MM.1S (cell line): ENCODE data around the gene OR5K1.

ENCODE experiments used
- DNase-seq: peaks from one replicate; pipeline ENCODE4 v3.0.0-alpha.2; 2015
- H2AFZ ChIP-seq: fragments of 300-600 bp; sonication (generic); 2 replicates; pipeline ENCODE4 v1.6.0; 2016; ENCODE audit warnings: antibody characterized with exemption, low read length
- H3F3A ChIP-seq: fragments of 300-600 bp; sonication (generic); 2 replicates; pipeline ENCODE4 v1.6.1; 2016; ENCODE audit warnings: mild to moderate bottlenecking, antibody characterized with exemption, low read length, moderate library complexity, mixed read lengths; ENCODE audit not compliant: insufficient read depth
- H3K27ac ChIP-seq: fragments of 300-600 bp; sonication (generic); 2 replicates; pipeline ENCODE4 v1.5.1; 2016; ENCODE audit warnings: mild to moderate bottlenecking, low read length
- H3K27me3 ChIP-seq: fragments of 300-600 bp; sonication (generic); replicated peaks from 2 replicates; pipeline ENCODE4 v1.6.0; 2016; ENCODE audit warnings: low read length; ENCODE audit not compliant: insufficient read depth
- H3K36me3 ChIP-seq: fragments of 300-600 bp; sonication (generic); replicated peaks from 2 replicates; pipeline ENCODE4 v1.6.1; 2016; ENCODE audit warnings: mild to moderate bottlenecking, low read length, mixed read lengths; ENCODE audit not compliant: insufficient read depth
- H3K4me1 ChIP-seq: fragments of 300-600 bp; sonication (generic); 2 replicates; pipeline ENCODE4 v1.6.1; 2016; ENCODE audit warnings: low read length, mixed read lengths
- H3K4me2 ChIP-seq: fragments of 300-600 bp; sonication (generic); 2 replicates; pipeline ENCODE4 v1.6.0; 2016; ENCODE audit warnings: low read depth, low read length
- H3K4me3 ChIP-seq: fragments of 300-600 bp; sonication (generic); 2 replicates; pipeline ENCODE4 v1.5.1; 2016; ENCODE audit warnings: low read length, mixed read lengths
- H3K79me2 ChIP-seq: fragments of 300-600 bp; sonication (generic); 2 replicates; pipeline ENCODE4 v1.6.1; 2016; ENCODE audit warnings: mixed run types, low read length, mixed read lengths
- H3K9ac ChIP-seq: fragments of 300-600 bp; sonication (generic); 2 replicates; pipeline ENCODE4 v1.6.1; 2016; ENCODE audit warnings: low read length, mixed read lengths
- H3K9me2 ChIP-seq: fragments of 300-600 bp; sonication (generic); replicated peaks from 2 replicates; pipeline ENCODE4 v1.6.1; 2016; ENCODE audit warnings: mild to moderate bottlenecking, low read length, mixed read lengths; ENCODE audit not compliant: insufficient read depth
- H3K9me3 ChIP-seq: fragments of 300-600 bp; sonication (generic); replicated peaks from 2 replicates; pipeline ENCODE4 v1.6.1; 2016; ENCODE audit warnings: mild to moderate bottlenecking, low read length, mixed read lengths; ENCODE audit not compliant: insufficient read depth
- H4K20me1 ChIP-seq: fragments of 300-600 bp; sonication (generic); 2 replicates; pipeline ENCODE4 v1.6.1; 2016; ENCODE audit warnings: mild to moderate bottlenecking, low read length, moderate library complexity, mixed read lengths; ENCODE audit not compliant: insufficient read depth
- EZH2 ChIP-seq: fragments of 300-600 bp; sonication (generic); optimal IDR thresholded peaks from 2 replicates; pipeline ENCODE3; 2017; ENCODE audit warnings: low read depth, mild to moderate bottlenecking, antibody characterized with exemption, low read length, mixed read lengths
- EZH2phosphoT487 ChIP-seq: fragments of 300-600 bp; sonication (generic); IDR thresholded peaks from 2 replicates; pipeline ENCODE4 v1.6.1; 2018; ENCODE audit warnings: antibody characterized with exemption, low read length
- TF ChIP-seq, protein P1 (sequence below): fragments of 300-600 bp; sonication (generic); IDR thresholded peaks from 2 replicates; pipeline ENCODE4 v1.5.1; 2016; ENCODE audit warnings: antibody characterized with exemption, low read length, mixed read lengths

OR5K1 gene

DNA sequence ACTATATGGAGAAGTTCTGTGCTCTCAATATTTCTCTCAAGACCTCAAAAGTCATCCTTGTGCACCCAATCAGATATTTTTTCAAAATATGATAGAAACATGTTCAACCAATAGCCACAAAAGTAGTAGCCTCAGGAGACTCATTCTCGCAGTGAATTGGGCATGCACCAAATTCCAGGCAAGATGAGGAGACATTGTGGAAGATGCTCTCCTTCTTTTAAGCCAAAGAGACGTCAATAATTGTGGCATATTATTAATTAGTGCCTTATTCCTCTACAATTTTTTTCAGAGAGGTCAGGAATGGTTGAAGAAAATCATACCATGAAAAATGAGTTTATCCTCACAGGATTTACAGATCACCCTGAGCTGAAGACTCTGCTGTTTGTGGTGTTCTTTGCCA is 34.4 kb downstream of the OR5K1 start, which contains the start of gene OR5K2:
Gene OR5K2 (plus strand): TSS at position 301 of the 400 bp plus-strand sequence. CDS start 0 bp downstream, at position 301.
- Histone ChIP-seq H3K9me2 (no peaks in the 10 kb centered on the region), H3F3A (no peaks in the 10 kb centered on the region), H3K27ac (no peak within 1 kb of the TSS), H3K4me1 (no peaks in the 10 kb centered on the region), H3K79me2 (no peaks in the 10 kb centered on the region), H3K4me3 (no peak within 1 kb of the TSS), H3K36me3 (no peaks in the 10 kb centered on the region), H2AFZ (no peak within 1 kb of the TSS), H3K9me3 (no peaks in the 10 kb centered on the region), H3K27me3 (no peaks in the 10 kb centered on the region), H4K20me1 (no peaks in the 10 kb centered on the region), H3K9ac (no peak within 1 kb of the TSS), H3K4me2 (no peak within 1 kb of the TSS)
- no peak for DNase-seq
- TF ChIP-seq, protein P1, sequence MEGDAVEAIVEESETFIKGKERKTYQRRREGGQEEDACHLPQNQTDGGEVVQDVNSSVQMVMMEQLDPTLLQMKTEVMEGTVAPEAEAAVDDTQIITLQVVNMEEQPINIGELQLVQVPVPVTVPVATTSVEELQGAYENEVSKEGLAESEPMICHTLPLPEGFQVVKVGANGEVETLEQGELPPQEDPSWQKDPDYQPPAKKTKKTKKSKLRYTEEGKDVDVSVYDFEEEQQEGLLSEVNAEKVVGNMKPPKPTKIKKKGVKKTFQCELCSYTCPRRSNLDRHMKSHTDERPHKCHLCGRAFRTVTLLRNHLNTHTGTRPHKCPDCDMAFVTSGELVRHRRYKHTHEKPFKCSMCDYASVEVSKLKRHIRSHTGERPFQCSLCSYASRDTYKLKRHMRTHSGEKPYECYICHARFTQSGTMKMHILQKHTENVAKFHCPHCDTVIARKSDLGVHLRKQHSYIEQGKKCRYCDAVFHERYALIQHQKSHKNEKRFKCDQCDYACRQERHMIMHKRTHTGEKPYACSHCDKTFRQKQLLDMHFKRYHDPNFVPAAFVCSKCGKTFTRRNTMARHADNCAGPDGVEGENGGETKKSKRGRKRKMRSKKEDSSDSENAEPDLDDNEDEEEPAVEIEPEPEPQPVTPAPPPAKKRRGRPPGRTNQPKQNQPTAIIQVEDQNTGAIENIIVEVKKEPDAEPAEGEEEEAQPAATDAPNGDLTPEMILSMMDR, result no peak
- no peak for TF ChIP-seq EZH2
- TF ChIP-seq EZH2phosphoT487, result no peak

DNA sequence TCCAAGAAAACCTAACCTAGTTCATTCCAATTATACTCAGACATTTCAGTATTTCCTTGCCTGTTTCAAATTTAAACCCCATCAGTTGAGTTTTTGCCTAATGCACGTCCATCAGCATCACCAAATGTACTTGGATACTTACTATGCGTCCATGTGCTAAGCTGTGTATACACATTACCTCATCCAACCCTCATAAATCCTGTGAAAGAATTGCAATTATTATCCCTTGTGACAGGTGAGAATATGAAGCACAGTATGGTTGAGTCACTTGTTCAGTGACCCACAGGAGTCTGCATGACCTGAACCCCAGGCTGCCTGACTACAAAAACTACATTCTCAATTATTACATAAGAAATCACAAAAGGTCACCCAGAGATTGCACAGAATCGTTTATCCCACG is 37.0 kb downstream of the OR5K1 start:
- Histone ChIP-seq H3K4me3 (no peak overlapping the region), H3K36me3 (no peaks in the 10 kb centered on the region), H3K27me3 (no peaks in the 10 kb centered on the region), H2AFZ (no peak overlapping the region), H3K4me1 (no peaks in the 10 kb centered on the region), H4K20me1 (no peaks in the 10 kb centered on the region), H3K27ac (no peak overlapping the region), H3F3A (no peaks in the 10 kb centered on the region), H3K9me2 (no peaks in the 10 kb centered on the region), H3K4me2 (no peak overlapping the region), H3K9me3 (no peaks in the 10 kb centered on the region), H3K9ac (no peak overlapping the region), H3K79me2 (no peaks in the 10 kb centered on the region)
- TF ChIP-seq, protein P1, result no peak
- TF ChIP-seq EZH2phosphoT487 (no peak), EZH2 (no peak)
- no peak for DNase-seq

DNA sequence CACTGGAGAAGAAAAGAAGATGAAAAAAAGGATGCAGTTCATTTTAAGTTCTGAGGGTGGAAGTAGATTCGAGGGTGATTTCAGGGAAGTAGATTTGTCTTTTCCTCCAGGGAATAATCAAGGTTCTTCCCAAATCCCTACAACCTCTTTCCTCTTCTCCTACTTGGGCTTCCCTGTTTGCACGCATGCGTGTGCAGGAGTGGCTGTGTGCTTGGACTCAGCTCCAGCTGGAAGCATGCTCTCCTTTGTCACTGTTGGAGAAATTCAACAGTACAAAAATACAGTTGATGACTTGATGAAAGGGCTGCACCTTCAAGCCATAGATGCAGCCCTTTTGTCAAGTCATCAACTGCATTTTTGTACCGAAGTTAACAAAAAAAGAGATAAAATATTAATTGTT is 38.3 kb downstream of the OR5K1 start:
- TF ChIP-seq EZH2phosphoT487 (no peak), EZH2 (no peak)
- TF ChIP-seq, protein P1, result no peak
- no peak overlapping the region for H2AFZ ChIP-seq

More for the DNA sequence above, 38.3 kb downstream of the OR5K1 start:
- Histone ChIP-seq H3K27ac (no peak overlapping the region), H3K27me3 (no peaks in the 10 kb centered on the region), H3K36me3 (no peaks in the 10 kb centered on the region), H3F3A (no peaks in the 10 kb centered on the region), H3K9ac (no peak overlapping the region), H4K20me1 (no peaks in the 10 kb centered on the region), H3K4me3 (no peak overlapping the region), H3K4me1 (no peaks in the 10 kb centered on the region), H3K9me3 (no peaks in the 10 kb centered on the region), H3K4me2 (no peak overlapping the region), H3K79me2 (no peaks in the 10 kb centered on the region), H3K9me2 (no peaks in the 10 kb centered on the region)
- DNase-seq, result no peak
